Measurements from ENCODE around the gene OR6S1.
"Not testable (repeated sequence)": the region's sequence is repeated elsewhere in the genome, so short reads cannot be mapped to it uniquely, and the experiment has no call there.

Gene OR6S1

GRCh38 chr14:20610002-20610765, 31.3 kb downstream of the OR6S1 start:
- H3K27me3 ChIP-seq (ENCODE audit: control insufficient read depth, insufficient read depth, low read length), result no peaks in the 10 kb centered on the region
- H3K9me3 ChIP-seq (ENCODE audit: control insufficient read depth, low read length), result no peaks in the 10 kb centered on the region
- peaks cover 13% of the 10 kb centered on the region for H3K4me1 ChIP-seq (ENCODE audit: control insufficient read depth, insufficient read depth, low read length)
- peak overlapping the region; percentile 19 for H3K9ac ChIP-seq (ENCODE audit: low read length)
- peak overlapping the region; percentile 43 for H3K4me3 ChIP-seq (ENCODE audit: low read length)
- no peaks in the 10 kb centered on the region for H3K36me3 ChIP-seq (ENCODE audit: control insufficient read depth, insufficient read depth, low read length)

GRCh38 chr14:20609215-20610001, 32.1 kb downstream of the OR6S1 start:
- Histone ChIP-seq H3K9me3 (ENCODE audit: control insufficient read depth, low read length) (no peaks in the 10 kb centered on the region), H3K36me3 (ENCODE audit: control insufficient read depth, insufficient read depth, low read length) (no peaks in the 10 kb centered on the region), H3K27me3 (ENCODE audit: control insufficient read depth, insufficient read depth, low read length) (no peaks in the 10 kb centered on the region), H3K9ac (ENCODE audit: low read length) (peak overlapping the region; percentile 19), H3K4me1 (ENCODE audit: control insufficient read depth, insufficient read depth, low read length) (peaks cover 13% of the 10 kb centered on the region), H3K4me3 (ENCODE audit: low read length) (peak overlapping the region; percentile 43)

- H3K27me3 ChIP-seq (ENCODE audit: control insufficient read depth, insufficient read depth, low read length), result no peaks in the 10 kb centered on the region
- H3K4me3 ChIP-seq (ENCODE audit: low read length), result no peak overlapping the region
- peaks cover 13% of the 10 kb centered on the region for H3K4me1 ChIP-seq (ENCODE audit: control insufficient read depth, insufficient read depth, low read length)
- no peaks in the 10 kb centered on the region for H3K9me3 ChIP-seq (ENCODE audit: control insufficient read depth, low read length)
- H3K36me3 ChIP-seq (ENCODE audit: control insufficient read depth, insufficient read depth, low read length), result no peaks in the 10 kb centered on the region
- peak overlapping the region; percentile 19 for H3K9ac ChIP-seq (ENCODE audit: low read length)
Observed at GRCh38 chr14:20608383-20609110, 32.9 kb downstream of the OR6S1 start.

- Histone ChIP-seq H3K9ac (ENCODE audit: low read length) (no peak overlapping the region), H3K36me3 (ENCODE audit: control insufficient read depth, insufficient read depth, low read length) (no peaks in the 10 kb centered on the region), H3K9me3 (ENCODE audit: control insufficient read depth, low read length) (no peaks in the 10 kb centered on the region), H3K4me3 (ENCODE audit: low read length) (no peak overlapping the region), H3K4me1 (ENCODE audit: control insufficient read depth, insufficient read depth, low read length) (peaks cover 13% of the 10 kb centered on the region), H3K27me3 (ENCODE audit: control insufficient read depth, insufficient read depth, low read length) (no peaks in the 10 kb centered on the region)
Observed at GRCh38 chr14:20607617-20608016, 33.9 kb downstream of the OR6S1 start.

- no peaks in the 10 kb centered on the region for H3K27me3 ChIP-seq (ENCODE audit: control insufficient read depth, insufficient read depth, low read length)
- no peak overlapping the region for H3K9ac ChIP-seq (ENCODE audit: low read length)
- no peak overlapping the region for H3K4me3 ChIP-seq (ENCODE audit: low read length)
- no peaks in the 10 kb centered on the region for H3K9me3 ChIP-seq (ENCODE audit: control insufficient read depth, low read length)
- peaks cover 13% of the 10 kb centered on the region for H3K4me1 ChIP-seq (ENCODE audit: control insufficient read depth, insufficient read depth, low read length)
- H3K36me3 ChIP-seq (ENCODE audit: control insufficient read depth, insufficient read depth, low read length), result no peaks in the 10 kb centered on the region
Observed at GRCh38 chr14:20606902-20607242, 34.6 kb downstream of the OR6S1 start.

GRCh38 chr14:20606190-20606901, 35.1 kb downstream of the OR6S1 start:
- Histone ChIP-seq H3K4me3 (ENCODE audit: low read length) (no peak overlapping the region), H3K4me1 (ENCODE audit: control insufficient read depth, insufficient read depth, low read length) (peaks cover 13% of the 10 kb centered on the region), H3K27me3 (ENCODE audit: control insufficient read depth, insufficient read depth, low read length) (no peaks in the 10 kb centered on the region), H3K36me3 (ENCODE audit: control insufficient read depth, insufficient read depth, low read length) (no peaks in the 10 kb centered on the region), H3K9ac (ENCODE audit: low read length) (no peak overlapping the region), H3K9me3 (ENCODE audit: control insufficient read depth, low read length) (no peaks in the 10 kb centered on the region)

- H3K9me3 ChIP-seq (ENCODE audit: control insufficient read depth, low read length), result no peaks in the 10 kb centered on the region
- H3K4me3 ChIP-seq (ENCODE audit: low read length), result no peak overlapping the region
- H3K9ac ChIP-seq (ENCODE audit: low read length), result no peak overlapping the region
- H3K27me3 ChIP-seq (ENCODE audit: control insufficient read depth, insufficient read depth, low read length), result no peaks in the 10 kb centered on the region
- no peaks in the 10 kb centered on the region for H3K36me3 ChIP-seq (ENCODE audit: control insufficient read depth, insufficient read depth, low read length)
- peaks cover 13% of the 10 kb centered on the region for H3K4me1 ChIP-seq (ENCODE audit: control insufficient read depth, insufficient read depth, low read length)
Observed at GRCh38 chr14:20603813-20604690, 37.4 kb downstream of the OR6S1 start.

- H3K36me3 ChIP-seq (ENCODE audit: control insufficient read depth, insufficient read depth, low read length), result no peaks in the 10 kb centered on the region
- no peak overlapping the region for H3K9ac ChIP-seq (ENCODE audit: low read length)
- H3K9me3 ChIP-seq (ENCODE audit: control insufficient read depth, low read length), result no peaks in the 10 kb centered on the region
- H3K27me3 ChIP-seq (ENCODE audit: control insufficient read depth, insufficient read depth, low read length), result no peaks in the 10 kb centered on the region
- no peak overlapping the region for H3K4me3 ChIP-seq (ENCODE audit: low read length)
- peaks cover 13% of the 10 kb centered on the region for H3K4me1 ChIP-seq (ENCODE audit: control insufficient read depth, insufficient read depth, low read length)
Observed at GRCh38 chr14:20602583-20602982, 38.9 kb downstream of the OR6S1 start.

GRCh38 chr14:20601522-20601921, 40.0 kb downstream of the OR6S1 start:
- Histone ChIP-seq H3K9ac (ENCODE audit: low read length) (no peak overlapping the region), H3K36me3 (ENCODE audit: control insufficient read depth, insufficient read depth, low read length) (no peaks in the 10 kb centered on the region), H3K9me3 (ENCODE audit: control insufficient read depth, low read length) (no peaks in the 10 kb centered on the region), H3K4me1 (ENCODE audit: control insufficient read depth, insufficient read depth, low read length) (peaks cover 5% of the 10 kb centered on the region), H3K27me3 (ENCODE audit: control insufficient read depth, insufficient read depth, low read length) (no peaks in the 10 kb centered on the region), H3K4me3 (ENCODE audit: low read length) (no peak overlapping the region)

- no peaks in the 10 kb centered on the region for H3K9me3 ChIP-seq (ENCODE audit: control insufficient read depth, low read length)
- no peak overlapping the region for H3K4me3 ChIP-seq (ENCODE audit: low read length)
- no peaks in the 10 kb centered on the region for H3K4me1 ChIP-seq (ENCODE audit: control insufficient read depth, insufficient read depth, low read length)
- H3K27me3 ChIP-seq (ENCODE audit: control insufficient read depth, insufficient read depth, low read length), result no peaks in the 10 kb centered on the region
- H3K9ac ChIP-seq (ENCODE audit: low read length), result no peak overlapping the region
- H3K36me3 ChIP-seq (ENCODE audit: control insufficient read depth, insufficient read depth, low read length), result no peaks in the 10 kb centered on the region
Observed at GRCh38 chr14:20597108-20597507, 44.4 kb downstream of the OR6S1 start.

GRCh38 chr14:20595726-20596125, 45.8 kb downstream of the OR6S1 start:
- not testable (repeated sequence) for H3K36me3 ChIP-seq (ENCODE audit: control insufficient read depth, insufficient read depth, low read length); H3K9ac ChIP-seq (ENCODE audit: low read length); H3K9me3 ChIP-seq (ENCODE audit: control insufficient read depth, low read length); H3K4me3 ChIP-seq (ENCODE audit: low read length); H3K4me1 ChIP-seq (ENCODE audit: control insufficient read depth, insufficient read depth, low read length); H3K27me3 ChIP-seq (ENCODE audit: control insufficient read depth, insufficient read depth, low read length)
